ENCODE data around the gene ATP11C. TPM values are rescaled to one million over a fixed set of nuclear protein-coding genes. Genes with fewer than 3 reads are reported as not detected.

The ATP11C gene
- total RNA-seq, 2 experiments from 2014 or later, result 15.2 to 18.2 TPM

- POLR2A ChIA-PET, result no interaction called here
- no peak for TF ChIP-seq CTCF (IDR thresholded peaks at IDR 0.05)
- CTCF ChIA-PET, result interaction anchor here (1.5 kb wide), 1 partner anchor 10 kb away, joined by 3 read pairs; no protein-coding TSS in a partner anchor
- no peak overlapping the region for H3K4me3 ChIP-seq (ENCODE audit: low read length)
- H3K9me3 ChIP-seq (ENCODE audit: control insufficient read depth in 1 of 2, insufficient read depth in 1 of 2, low read length in 2 of 2), result no peaks in the 10 kb centered on the region
- H3K27ac ChIP-seq (ENCODE audit: low read depth in 1 of 2, low read length in 2 of 2), result no peak overlapping the region
- ATAC-seq (ENCODE audit: poor library complexity), result peak; percentile 84
- H3K36me3 ChIP-seq (ENCODE audit: insufficient read depth, low read length), result peaks cover 15% of the 10 kb centered on the region
- no peaks in the 10 kb centered on the region for H3K4me1 Mint-ChIP-seq (ENCODE audit: low read depth)
- H3K27me3 Mint-ChIP-seq, result no peaks in the 10 kb centered on the region
- H3K4me3 Mint-ChIP-seq, result no peak overlapping the region
- intact Hi-C loops (cut with DNase I, micrococcal nuclease), result no loop called here
- DNase-seq, result peak in 10 of 14 experiments; percentile 1 to 69 (median 22)
- peaks cover 35% of the 10 kb centered on the region for H3K36me3 Mint-ChIP-seq (ENCODE audit: low read depth)
- H3K27ac Mint-ChIP-seq, result no peak overlapping the region
- no peaks in the 10 kb centered on the region for H3K27me3 ChIP-seq (ENCODE audit: control insufficient read depth in 1 of 2, insufficient read depth in 2 of 2, low read length in 2 of 2)
- peaks cover 2% of the 10 kb centered on the region for H3K4me1 ChIP-seq (ENCODE audit: insufficient read depth, low read length)
- H3K9me3 Mint-ChIP-seq, result no peaks in the 10 kb centered on the region
Measured at GRCh38 chrX:139766545-139766983, 166.3 kb downstream of the ATP11C start.

- ChIA-PET POLR2A (no interaction called here), CTCF (no interaction called here)
- DNase-seq (no peak), ATAC-seq (ENCODE audit: poor library complexity) (no peak)
- intact Hi-C loops (cut with DNase I, micrococcal nuclease), result no loop called here
- Histone ChIP-seq H3K9me3 (ENCODE audit: control insufficient read depth in 1 of 2, insufficient read depth in 1 of 2, low read length in 2 of 2) (no peaks in the 10 kb centered on the region), H3K4me1 (ENCODE audit: insufficient read depth, low read length) (peaks cover 2% of the 10 kb centered on the region), H3K4me3 (ENCODE audit: low read length) (no peak overlapping the region), H3K27me3 (ENCODE audit: control insufficient read depth in 1 of 2, insufficient read depth in 2 of 2, low read length in 2 of 2) (no peaks in the 10 kb centered on the region), H3K27ac (ENCODE audit: low read depth in 1 of 2, low read length in 2 of 2) (no peak overlapping the region), H3K36me3 (ENCODE audit: insufficient read depth, low read length) (peaks cover 15% of the 10 kb centered on the region)
- TF ChIP-seq CTCF (IDR thresholded peaks at IDR 0.05), result no peak
- peaks cover 31% of the 10 kb centered on the region for H3K36me3 Mint-ChIP-seq (ENCODE audit: low read depth)
- H3K4me1 Mint-ChIP-seq (ENCODE audit: low read depth), result no peaks in the 10 kb centered on the region
- H3K9me3 Mint-ChIP-seq, result no peaks in the 10 kb centered on the region
- H3K27ac Mint-ChIP-seq, result no peak overlapping the region
- no peak overlapping the region for H3K4me3 Mint-ChIP-seq
- no peaks in the 10 kb centered on the region for H3K27me3 Mint-ChIP-seq
Measured at GRCh38 chrX:139762400-139763183, 170.3 kb downstream of the ATP11C start.

GRCh38 chrX:139759637-139760036, 173.2 kb downstream of the ATP11C start:
- H3K4me3 ChIP-seq (ENCODE audit: low read length), result no peak overlapping the region
- no peaks in the 10 kb centered on the region for H3K4me1 Mint-ChIP-seq (ENCODE audit: low read depth)
- intact Hi-C loops (cut with DNase I, micrococcal nuclease), result no loop called here

More at GRCh38 chrX:139759637-139760036, 173.2 kb downstream of the ATP11C start:
- DNase-seq (no peak), ATAC-seq (ENCODE audit: poor library complexity) (no peak)
- Mint-ChIP-seq H3K36me3 (ENCODE audit: low read depth) (peaks cover 59% of the 10 kb centered on the region), H3K27me3 (no peaks in the 10 kb centered on the region), H3K9me3 (peaks cover 5% of the 10 kb centered on the region), H3K4me3 (no peak overlapping the region), H3K27ac (no peak overlapping the region)
- Histone ChIP-seq H3K4me1 (ENCODE audit: insufficient read depth, low read length) (no peaks in the 10 kb centered on the region), H3K27ac (ENCODE audit: low read depth in 1 of 2, low read length in 2 of 2) (no peak overlapping the region), H3K27me3 (ENCODE audit: control insufficient read depth in 1 of 2, insufficient read depth in 2 of 2, low read length in 2 of 2) (no peaks in the 10 kb centered on the region), H3K36me3 (ENCODE audit: insufficient read depth, low read length) (peaks cover 22% of the 10 kb centered on the region), H3K9me3 (ENCODE audit: control insufficient read depth in 1 of 2, insufficient read depth in 1 of 2, low read length in 2 of 2) (peaks cover 0 to 5% of the 10 kb centered on the region in 2 experiments)
- no peak for TF ChIP-seq CTCF (IDR thresholded peaks at IDR 0.05)
- POLR2A ChIA-PET, result no interaction called here
- CTCF ChIA-PET, result no interaction called here
